VCaP (cell line): Measurements from ENCODE around the gene DGKI.

Experiments
- H3K27ac ChIP-seq: fragments of 450-650 bp; 2 replicates; pipeline ENCODE4 v1.5.1; 2017
- CTCF ChIP-seq: fragments of 450-650 bp; conservative IDR thresholded peaks from 2 replicates; pipeline ENCODE4 v1.5.1; 2017; ENCODE audit warnings: mild to moderate bottlenecking, moderate library complexity

DGKI gene

GRCh38 chr7:137674048-137674447 lies 172.7 kb downstream of the DGKI start:
- TF ChIP-seq CTCF = no peak
- no peak overlapping the region for H3K27ac ChIP-seq

- no peak overlapping the region for H3K27ac ChIP-seq
- no peak for TF ChIP-seq CTCF
Observed at GRCh38 chr7:137671920-137672319, 174.9 kb downstream of the DGKI start.

- no peak overlapping the region for H3K27ac ChIP-seq
- TF ChIP-seq CTCF = no peak
Observed at GRCh38 chr7:137670222-137671064, 176.3 kb downstream of the DGKI start.

- no peak for TF ChIP-seq CTCF
- H3K27ac ChIP-seq = no peak overlapping the region
Observed at GRCh38 chr7:137669706-137670105, 177.1 kb downstream of the DGKI start.

- no peak overlapping the region for H3K27ac ChIP-seq
- TF ChIP-seq CTCF = no peak
Observed at GRCh38 chr7:137668404-137668803, 178.4 kb downstream of the DGKI start.

GRCh38 chr7:137667633-137668387 lies 179.0 kb downstream of the DGKI start:
- no peak for TF ChIP-seq CTCF
- no peak overlapping the region for H3K27ac ChIP-seq

GRCh38 chr7:137664846-137665245 lies 181.9 kb downstream of the DGKI start:
- no peak for TF ChIP-seq CTCF

More at GRCh38 chr7:137664846-137665245, 181.9 kb downstream of the DGKI start:
- no peak overlapping the region for H3K27ac ChIP-seq
